H9 (cell line): Measurements from ENCODE around the gene C2orf92. TPM values are rescaled to one million over a fixed set of nuclear protein-coding genes. Genes with fewer than 3 reads are reported as not detected.

Experiments
- DNase-seq: peaks from one replicate; pipeline ENCODE4 v3.0.0-alpha.2; 2017
- H2AFZ ChIP-seq: one replicate; pipeline ENCODE4 v1.6.1; 2013; ENCODE audit warnings: mild to moderate bottlenecking, low read length, control low read depth, moderate library complexity
- H2AK5ac ChIP-seq: 2 replicates; pipeline ENCODE4 v1.6.1; 2013; ENCODE audit warnings: low read length, control low read depth, mixed read lengths; ENCODE audit not compliant: insufficient read length
- H2BK120ac ChIP-seq: one replicate; pipeline ENCODE4 v1.6.1; 2013; ENCODE audit warnings: low read depth, mild to moderate bottlenecking, low read length, control low read depth, inconsistent platforms; ENCODE audit not compliant: poor library complexity, severe bottlenecking
- H2BK12ac ChIP-seq: 2 replicates; pipeline ENCODE4 v1.6.1; 2013; ENCODE audit warnings: low read length, control low read depth, mixed read lengths, low read depth; ENCODE audit not compliant: insufficient read length
- H2BK15ac ChIP-seq: 2 replicates; pipeline ENCODE4 v1.6.1; 2013; ENCODE audit warnings: low read depth, low read length, control low read depth
- H2BK20ac ChIP-seq: one replicate; pipeline ENCODE4 v1.6.1; 2013; ENCODE audit warnings: low read depth, mild to moderate bottlenecking, low read length, control low read depth, inconsistent platforms; ENCODE audit not compliant: poor library complexity, severe bottlenecking
- H2BK5ac ChIP-seq: 2 replicates; pipeline ENCODE4 v1.6.1; 2013; ENCODE audit warnings: low read length, control low read depth, mixed read lengths; ENCODE audit not compliant: insufficient read length
- H3K14ac ChIP-seq: 2 replicates; pipeline ENCODE4 v1.6.1; 2013; ENCODE audit warnings: low read length, control low read depth; ENCODE audit not compliant: insufficient read depth
- H3K18ac ChIP-seq: 2 replicates; pipeline ENCODE4 v1.6.1; 2013; ENCODE audit warnings: low read depth, mild to moderate bottlenecking, mixed read lengths, low read length, control low read depth; ENCODE audit not compliant: insufficient read length
- H3K23ac ChIP-seq: 2 replicates; pipeline ENCODE4 v1.6.1; 2013; ENCODE audit warnings: low read length, control low read depth, mixed read lengths, low read depth; ENCODE audit not compliant: insufficient read length
- H3K23me2 ChIP-seq: 2 replicates; pipeline ENCODE4 v1.6.1; 2013; ENCODE audit warnings: low read depth, mild to moderate bottlenecking, mixed read lengths, low read length, control low read depth; ENCODE audit not compliant: insufficient read length, poor library complexity, severe bottlenecking
- H3K27ac ChIP-seq: 2 replicates; pipeline ENCODE4 v1.5.1; 2013; ENCODE audit warnings: low read length, control low read depth, mixed read lengths, low read depth; ENCODE audit not compliant: insufficient read length
- H3K27me3 ChIP-seq: 2 replicates; pipeline ENCODE4 v1.6.1; 2013; ENCODE audit warnings: low read length, control low read depth, inconsistent platforms; ENCODE audit not compliant: insufficient read depth
- H3K4ac ChIP-seq: 2 replicates; pipeline ENCODE4 v1.6.1; 2013; ENCODE audit warnings: low read depth, mild to moderate bottlenecking, control low read depth, inconsistent platforms, low read length, moderate library complexity
- H3K4me1 ChIP-seq: 2 replicates; pipeline ENCODE4 v1.6.1; 2013; ENCODE audit warnings: low read length, control low read depth, inconsistent platforms; ENCODE audit not compliant: insufficient read depth
- H3K4me2 ChIP-seq: 2 replicates; pipeline ENCODE4 v1.6.1; 2013; ENCODE audit warnings: low read length, control low read depth, mixed read lengths; ENCODE audit not compliant: insufficient read length, insufficient read depth
- H3K56ac ChIP-seq: 2 replicates; pipeline ENCODE4 v1.6.1; 2013; ENCODE audit warnings: low read depth, mild to moderate bottlenecking, mixed read lengths, low read length, control low read depth; ENCODE audit not compliant: insufficient read length
- H3K79me1 ChIP-seq: 2 replicates; pipeline ENCODE4 v1.6.1; 2013; ENCODE audit warnings: low read depth, mild to moderate bottlenecking, moderate library complexity, low read length, control low read depth, inconsistent platforms; ENCODE audit not compliant: insufficient read depth, poor library complexity, severe bottlenecking
- H3K79me2 ChIP-seq: 2 replicates; pipeline ENCODE4 v1.6.1; 2013; ENCODE audit warnings: low read length, control low read depth, inconsistent platforms; ENCODE audit not compliant: insufficient read depth
- H3K9ac ChIP-seq: 2 replicates; pipeline ENCODE4 v1.6.1; 2013; ENCODE audit warnings: low read length, control low read depth, mixed read lengths; ENCODE audit not compliant: insufficient read length; ENCODE audit errors: extremely low read depth
- H3K9me3 ChIP-seq: one replicate; pipeline ENCODE4 v1.6.1; 2013; ENCODE audit warnings: low read depth, low read length, inconsistent platforms; ENCODE audit not compliant: control insufficient read depth
- H3T11ph ChIP-seq: one replicate; pipeline ENCODE4 v1.6.1; 2013; ENCODE audit warnings: mild to moderate bottlenecking, low read length, control low read depth, inconsistent platforms
- H4K20me1 ChIP-seq: one replicate; pipeline ENCODE4 v1.6.1; 2013; ENCODE audit not compliant: control insufficient read depth, insufficient read length, insufficient read depth
- H4K5ac ChIP-seq: 2 replicates; pipeline ENCODE4 v1.6.1; 2013; ENCODE audit warnings: low read depth, mild to moderate bottlenecking, mixed read lengths, low read length, control low read depth; ENCODE audit not compliant: insufficient read length
- H4K8ac ChIP-seq: replicated peaks from 2 replicates; pipeline ENCODE4 v1.6.1; 2013; ENCODE audit warnings: low read length, control low read depth, mixed read lengths, low read depth; ENCODE audit not compliant: insufficient read length
- H4K91ac ChIP-seq: 2 replicates; pipeline ENCODE4 v1.6.1; 2013; ENCODE audit warnings: low read depth, mild to moderate bottlenecking, moderate library complexity, mixed read lengths, low read length, control low read depth; ENCODE audit not compliant: insufficient read length
- H3K27ac Mint-ChIP-seq, 3 experiments: 2 replicates in 2 of 3; 3 replicates in 1 of 3; pipeline ENCODE4 v1.8.0; 2020 to 2021; ENCODE audit warnings: mixed read lengths in 3 of 3, mild to moderate bottlenecking in 1 of 3, moderate library complexity in 1 of 3
- H3K27me3 Mint-ChIP-seq: 2 replicates; pipeline ENCODE4 v1.8.0; 2021; ENCODE audit warnings: low read depth, mild to moderate bottlenecking, moderate library complexity, mixed read lengths
- H3K36me3 Mint-ChIP-seq, 3 experiments: 2 replicates in 2 of 3; 3 replicates in 1 of 3; pipeline ENCODE4 v1.8.0; 2020 to 2021; ENCODE audit warnings: low read depth in 3 of 3, mixed read lengths in 3 of 3; ENCODE audit not compliant: insufficient read depth in 1 of 3
- H3K4me1 Mint-ChIP-seq, 2 experiments: 2 replicates each; pipeline ENCODE4 v1.8.0; 2020; ENCODE audit warnings: mixed read lengths in 2 of 2
- H3K4me3 Mint-ChIP-seq, 2 experiments: 2 replicates in 1 of 2; 3 replicates in 1 of 2; pipeline ENCODE4 v1.8.0; 2020 to 2021; ENCODE audit warnings: mild to moderate bottlenecking in 2 of 2, mixed read lengths in 2 of 2, moderate library complexity in 1 of 2
- H3K9me3 Mint-ChIP-seq, 2 experiments: 2 replicates in 1 of 2; 3 replicates in 1 of 2; pipeline ENCODE4 v1.8.0; 2020; ENCODE audit warnings: mild to moderate bottlenecking in 2 of 2, mixed read lengths in 2 of 2, moderate library complexity in 1 of 2
- CTCF ChIP-seq: fragments of 200-600 bp; sonication (generic); conservative IDR thresholded peaks from 3 replicates; pipeline ENCODE4 v1.8.0; 2021; ENCODE audit warnings: antibody characterized with exemption, mild to moderate bottlenecking
- WGBS: extraction: QIAGEN DNeasy Blood & Tissue Kit; methylation state at CpG from one replicate; pipeline ENCODE4 v1.1.7; 2013; ENCODE audit warnings: missing lambda C conversion rate, low lambda C conversion rate, mixed read lengths; ENCODE audit not compliant: insufficient read length; ENCODE audit errors: extremely low coverage; 5-methylcytosine and 5-hydroxymethylcytosine counted together
- total RNA-seq: library from RNA; stranded (reverse); gene quantifications from 2 replicates; pipeline ENCODE4 v1.2.1, GENCODE V29; 2021

Gene C2orf92
- total RNA-seq, 1 experiment from 2014 or later, result 7.3 TPM

DNA sequence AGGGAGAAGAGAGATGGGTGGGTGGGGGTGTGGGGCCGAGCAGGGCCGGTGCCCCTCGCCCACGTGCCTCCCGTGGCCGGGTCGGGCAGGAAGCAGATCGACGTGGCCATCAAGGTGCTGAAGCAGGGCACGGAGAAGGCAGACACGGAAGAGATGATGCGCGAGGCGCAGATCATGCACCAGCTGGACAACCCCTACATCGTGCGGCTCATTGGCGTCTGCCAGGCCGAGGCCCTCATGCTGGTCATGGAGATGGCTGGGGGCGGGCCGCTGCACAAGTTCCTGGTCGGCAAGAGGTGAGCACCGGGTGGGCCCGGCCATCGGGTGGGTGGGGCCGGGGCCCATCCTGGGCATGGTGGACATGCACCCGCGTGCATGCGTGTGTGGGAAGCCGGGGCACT is 65.6 kb downstream of the C2orf92 start:
- H3K36me3 Mint-ChIP-seq, result peaks cover 0 to 2% (median 0%) of the 10 kb centered on the region in 3 experiments; a peak in 2 of 7 replicates
- no peak overlapping the region for H4K91ac ChIP-seq

More for the DNA sequence above, 65.6 kb downstream of the C2orf92 start:
- H3K79me2 ChIP-seq, result no peaks in the 10 kb centered on the region
- no peak overlapping the region for H3K4me2 ChIP-seq
- H3K4me1 ChIP-seq, result no peaks in the 10 kb centered on the region
- H2BK15ac ChIP-seq, result no peak overlapping the region
- no peak overlapping the region for H3T11ph ChIP-seq
- no peak overlapping the region for H3K27ac ChIP-seq
- Mint-ChIP-seq H3K27ac (no peak overlapping the region), H3K4me3 (no peak overlapping the region), H3K9me3 (peaks cover 0 to 2% of the 10 kb centered on the region in 2 experiments; a peak in 3 of 5 replicates), H3K4me1 (no peaks in the 10 kb centered on the region), H3K27me3 (peaks cover 6% of the 10 kb centered on the region)
- WGBS, result no CpG with 5 or more reads among the region's 29 CpGs
- no peaks in the 10 kb centered on the region for H3K79me1 ChIP-seq
- H2BK12ac ChIP-seq, result no peak overlapping the region
- no peak overlapping the region for H2BK20ac ChIP-seq
- no peaks in the 10 kb centered on the region for H3K27me3 ChIP-seq
- no peaks in the 10 kb centered on the region for H4K20me1 ChIP-seq
- H2AK5ac ChIP-seq, result no peak overlapping the region
- no peak overlapping the region for H4K5ac ChIP-seq
- no peak overlapping the region for H3K18ac ChIP-seq
- no peaks in the 10 kb centered on the region for H3K23me2 ChIP-seq
- no peaks in the 10 kb centered on the region for H3K9me3 ChIP-seq
- TF ChIP-seq CTCF, result no peak
- no peak overlapping the region for H3K56ac ChIP-seq
- H2AFZ ChIP-seq, result no peak overlapping the region
- H2BK5ac ChIP-seq, result no peak overlapping the region
- DNase-seq, result no peak
- no peak overlapping the region for H3K23ac ChIP-seq
- H3K4ac ChIP-seq, result no peak overlapping the region
- no peak overlapping the region for H4K8ac ChIP-seq
- no peak overlapping the region for H3K14ac ChIP-seq
- no peak overlapping the region for H2BK120ac ChIP-seq
- no peak overlapping the region for H3K9ac ChIP-seq
